Measurements from ENCODE around the gene PTER. TPM values are rescaled to one million over a fixed set of nuclear protein-coding genes. Genes with fewer than 3 reads are reported as not detected.

The PTER gene
- total RNA-seq, 1 donor from 2014 or later: 12.9 TPM

DNA sequence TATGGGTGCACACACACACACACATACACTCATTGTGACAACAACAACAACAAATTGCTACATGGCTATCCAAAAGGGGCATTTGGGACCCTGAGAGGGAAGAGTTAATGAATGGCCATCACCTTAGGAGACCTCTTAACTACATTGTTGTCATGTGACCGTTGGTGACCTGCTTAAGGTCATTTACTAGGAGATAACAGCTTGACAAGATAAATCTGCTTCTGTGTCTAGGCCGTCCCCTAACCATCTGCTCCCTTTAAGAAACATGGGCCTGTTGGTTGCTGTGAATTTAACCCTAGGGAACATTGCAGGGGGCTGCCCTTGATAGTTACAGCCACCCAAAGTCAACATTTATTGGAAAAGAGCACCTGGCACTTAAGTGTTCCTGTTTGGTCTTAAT is 55.1 kb downstream of the PTER start:
- H3K27me3 ChIP-seq (ENCODE audit: control insufficient read depth, insufficient read depth, low read length): no peaks in the 10 kb centered on the region
- no peak for DNase-seq (ENCODE audit: low read depth)
- TF ChIP-seq, protein P1, sequence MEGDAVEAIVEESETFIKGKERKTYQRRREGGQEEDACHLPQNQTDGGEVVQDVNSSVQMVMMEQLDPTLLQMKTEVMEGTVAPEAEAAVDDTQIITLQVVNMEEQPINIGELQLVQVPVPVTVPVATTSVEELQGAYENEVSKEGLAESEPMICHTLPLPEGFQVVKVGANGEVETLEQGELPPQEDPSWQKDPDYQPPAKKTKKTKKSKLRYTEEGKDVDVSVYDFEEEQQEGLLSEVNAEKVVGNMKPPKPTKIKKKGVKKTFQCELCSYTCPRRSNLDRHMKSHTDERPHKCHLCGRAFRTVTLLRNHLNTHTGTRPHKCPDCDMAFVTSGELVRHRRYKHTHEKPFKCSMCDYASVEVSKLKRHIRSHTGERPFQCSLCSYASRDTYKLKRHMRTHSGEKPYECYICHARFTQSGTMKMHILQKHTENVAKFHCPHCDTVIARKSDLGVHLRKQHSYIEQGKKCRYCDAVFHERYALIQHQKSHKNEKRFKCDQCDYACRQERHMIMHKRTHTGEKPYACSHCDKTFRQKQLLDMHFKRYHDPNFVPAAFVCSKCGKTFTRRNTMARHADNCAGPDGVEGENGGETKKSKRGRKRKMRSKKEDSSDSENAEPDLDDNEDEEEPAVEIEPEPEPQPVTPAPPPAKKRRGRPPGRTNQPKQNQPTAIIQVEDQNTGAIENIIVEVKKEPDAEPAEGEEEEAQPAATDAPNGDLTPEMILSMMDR (IDR thresholded peaks at IDR 0.05; ENCODE audit: insufficient read depth, low read length, poor library complexity, severe bottlenecking): no peak
- H3K4me3 ChIP-seq (ENCODE audit: low read depth, low read length): no peak overlapping the region
- H3K36me3 ChIP-seq (ENCODE audit: control insufficient read depth, insufficient read depth, low read length): no peaks in the 10 kb centered on the region

DNA sequence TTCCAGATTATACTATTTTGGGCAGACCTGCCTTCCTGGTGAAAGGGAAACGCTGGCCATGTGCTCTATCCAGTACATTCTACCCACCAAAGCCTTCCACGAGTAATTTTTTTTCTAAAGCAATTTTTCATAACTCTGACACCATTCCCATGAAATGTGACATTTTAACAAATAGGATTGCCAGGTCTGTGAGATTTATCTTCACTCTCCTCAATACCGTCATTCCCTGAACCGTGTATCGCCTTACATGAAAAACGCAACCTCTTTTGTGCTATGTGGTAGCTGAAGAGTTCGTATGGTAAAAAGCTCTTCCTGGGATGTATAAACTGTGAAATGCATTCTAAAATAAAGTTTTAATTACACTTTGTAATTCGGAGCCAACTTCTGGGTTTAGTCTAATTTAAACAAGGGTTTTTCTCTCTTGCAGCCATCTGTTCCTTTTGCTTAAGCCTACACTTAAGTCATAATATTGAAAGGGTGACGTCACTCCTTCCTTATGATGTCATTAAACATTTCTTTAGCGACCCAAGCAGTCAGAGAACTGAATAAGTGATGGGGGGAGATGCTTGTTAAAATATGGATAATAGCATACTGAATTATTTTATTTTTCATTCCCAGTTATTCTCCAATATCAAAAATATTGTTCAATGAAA is 57.2 kb downstream of the PTER start:
- Histone ChIP-seq H3K36me3 (ENCODE audit: control insufficient read depth, insufficient read depth, low read length) (no peaks in the 10 kb centered on the region), H3K4me3 (ENCODE audit: low read depth, low read length) (no peak overlapping the region), H3K27me3 (ENCODE audit: control insufficient read depth, insufficient read depth, low read length) (no peaks in the 10 kb centered on the region)
- no peak for DNase-seq (ENCODE audit: low read depth)
- TF ChIP-seq, protein P1 (IDR thresholded peaks at IDR 0.05; ENCODE audit: insufficient read depth, low read length, poor library complexity, severe bottlenecking): no peak

DNA sequence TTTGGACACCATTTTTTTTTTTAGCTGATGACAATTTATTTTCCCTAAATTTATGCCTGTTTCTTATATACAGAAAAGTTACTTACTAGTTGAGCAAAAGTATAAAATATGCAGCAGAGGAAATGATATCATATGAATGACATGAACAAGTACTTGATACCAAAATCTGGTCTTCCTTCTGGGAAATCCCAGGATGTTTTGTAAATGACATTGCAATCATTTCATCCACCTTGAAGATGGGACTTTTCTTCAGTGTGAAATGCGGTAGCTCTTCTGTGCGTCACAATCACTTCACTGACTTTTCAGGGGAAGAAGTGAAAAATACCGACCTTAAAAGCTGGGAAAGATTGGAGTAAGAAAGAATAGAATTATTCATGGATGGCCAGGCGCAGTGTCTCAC is 61.1 kb downstream of the PTER start:
- Histone ChIP-seq H3K4me3 (ENCODE audit: low read depth, low read length) (no peak overlapping the region), H3K36me3 (ENCODE audit: control insufficient read depth, insufficient read depth, low read length) (no peaks in the 10 kb centered on the region), H3K27me3 (ENCODE audit: control insufficient read depth, insufficient read depth, low read length) (no peaks in the 10 kb centered on the region)
- DNase-seq (ENCODE audit: low read depth): no peak
- TF ChIP-seq, protein P1 (IDR thresholded peaks at IDR 0.05; ENCODE audit: insufficient read depth, low read length, poor library complexity, severe bottlenecking): no peak

DNA sequence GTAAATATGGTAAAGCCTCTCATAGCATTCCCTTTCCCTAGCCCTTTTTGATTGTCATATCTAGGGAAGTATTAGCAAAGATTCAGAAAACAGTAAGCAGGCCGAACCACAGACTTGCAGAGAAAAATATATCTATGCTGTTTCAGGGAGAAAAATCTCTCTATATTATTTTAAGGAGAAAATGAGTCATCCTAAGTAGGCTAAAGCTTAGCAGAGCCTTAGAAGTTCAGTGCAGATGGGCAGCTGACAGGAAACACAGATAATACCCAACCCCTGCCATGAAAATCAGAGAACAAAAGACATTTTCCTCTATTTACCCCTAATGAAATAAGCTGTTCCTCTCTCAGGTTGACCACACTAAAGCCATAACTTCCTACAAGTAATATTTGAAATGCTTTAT is 68.4 kb downstream of the PTER start:
- TF ChIP-seq, protein P1 (IDR thresholded peaks at IDR 0.05; ENCODE audit: insufficient read depth, low read length, poor library complexity, severe bottlenecking): no peak
- no peak for DNase-seq (ENCODE audit: low read depth)

GRCh38 chr10:16509996-16510395 is 73.2 kb downstream of the PTER start:
- no peaks in the 10 kb centered on the region for H3K27me3 ChIP-seq (ENCODE audit: control insufficient read depth, insufficient read depth, low read length)
- peak; percentile 5 for DNase-seq (ENCODE audit: low read depth)
- H3K4me3 ChIP-seq (ENCODE audit: low read depth, low read length): no peak overlapping the region
- TF ChIP-seq, protein P1 (IDR thresholded peaks at IDR 0.05; ENCODE audit: insufficient read depth, low read length, poor library complexity, severe bottlenecking): no peak
- H3K36me3 ChIP-seq (ENCODE audit: control insufficient read depth, insufficient read depth, low read length): no peaks in the 10 kb centered on the region

More for the DNA sequence above, 68.4 kb downstream of the PTER start:
- H3K36me3 ChIP-seq (ENCODE audit: control insufficient read depth, insufficient read depth, low read length): no peaks in the 10 kb centered on the region
- no peak overlapping the region for H3K4me3 ChIP-seq (ENCODE audit: low read depth, low read length)
- H3K27me3 ChIP-seq (ENCODE audit: control insufficient read depth, insufficient read depth, low read length): no peaks in the 10 kb centered on the region

DNA sequence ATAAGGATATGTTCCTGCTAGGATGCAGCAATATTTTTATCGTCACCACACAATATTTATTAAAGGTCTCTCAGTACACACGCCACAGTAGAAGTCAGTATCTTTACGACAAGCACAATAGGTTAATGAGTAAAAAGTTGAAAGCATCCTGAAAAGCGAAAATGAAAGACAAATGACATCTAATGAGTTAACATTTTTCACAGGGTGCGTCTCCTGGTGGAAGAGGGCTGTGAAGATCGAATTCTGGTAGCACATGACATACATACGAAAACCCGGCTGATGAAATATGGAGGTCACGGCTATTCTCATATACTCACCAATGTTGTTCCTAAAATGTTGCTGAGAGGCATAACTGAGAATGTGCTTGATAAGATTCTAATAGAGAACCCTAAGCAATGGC is 74.0 kb downstream of the PTER start:
- Histone ChIP-seq H3K36me3 (ENCODE audit: control insufficient read depth, insufficient read depth, low read length) (no peaks in the 10 kb centered on the region), H3K4me3 (ENCODE audit: low read depth, low read length) (no peak overlapping the region), H3K27me3 (ENCODE audit: control insufficient read depth, insufficient read depth, low read length) (no peaks in the 10 kb centered on the region)
- TF ChIP-seq, protein P1 (IDR thresholded peaks at IDR 0.05; ENCODE audit: insufficient read depth, low read length, poor library complexity, severe bottlenecking): no peak
- no peak for DNase-seq (ENCODE audit: low read depth)

Measured in kidney epithelial cell (primary cell).